SK-N-MC (cell line): Measurements from ENCODE around the gene FAM81B.
"Not testable (repeated sequence)": the region's sequence is repeated elsewhere in the genome, so short reads cannot be mapped to it uniquely, and the experiment has no call there.

Experiments used
- DNase-seq: peaks from one replicate; pipeline ENCODE4 v3.0.0-alpha.2; 2011; ENCODE audit warnings: low read depth, low spot score
- H3K27ac ChIP-seq: fragments of 200-600 bp; sonication (generic); 2 replicates; pipeline ENCODE4 v1.5.1; 2016; ENCODE audit warnings: mixed run types
- H3K36me3 ChIP-seq: fragments of 200-600 bp; sonication (generic); 2 replicates; pipeline ENCODE4 v1.6.1; 2017; ENCODE audit warnings: antibody characterized with exemption, low read length, mixed read lengths; ENCODE audit not compliant: insufficient read depth
- H3K4me3 ChIP-seq: fragments of 200-600 bp; sonication (generic); 2 replicates; pipeline ENCODE4 v1.5.1; 2016
- H3K9ac ChIP-seq: fragments of 200-600 bp; sonication (generic); 2 replicates; pipeline ENCODE4 v1.8.0; 2017; ENCODE audit warnings: mixed run types, mixed read lengths; ENCODE audit not compliant: insufficient read length
- H3K9me3 ChIP-seq: fragments of 200-600 bp; sonication (generic); 2 replicates; pipeline ENCODE4 v1.6.1; 2017; ENCODE audit warnings: low read depth, mild to moderate bottlenecking, antibody characterized with exemption, low read length, moderate library complexity, mixed read lengths
- EZH2 ChIP-seq: fragments of 200-600 bp; sonication (generic); IDR thresholded peaks from one replicate; pipeline ENCODE4 v1.6.1; 2017; ENCODE audit warnings: antibody characterized with exemption
- FOXP2 ChIP-seq: optimal IDR thresholded peaks from 2 replicates; pipeline ENCODE3; 2011; ENCODE audit warnings: mild to moderate bottlenecking, moderate library complexity; ENCODE audit not compliant: insufficient read depth; ENCODE audit errors: extremely low read length, control extremely low read depth
- POLR2AphosphoS5 ChIP-seq: IDR thresholded peaks from 2 replicates; pipeline ENCODE4 v1.6.1; 2012; ENCODE audit warnings: mild to moderate bottlenecking, low read depth, low read length, borderline replicate concordance

The FAM81B gene

GRCh38 chr5:95365302-95366095 lies 25.7 kb upstream of the FAM81B start:
- no peak for DNase-seq
- Histone ChIP-seq H3K4me3 (no peak overlapping the region), H3K9ac (no peak overlapping the region), H3K27ac (no peak overlapping the region), H3K9me3 (no peaks in the 10 kb centered on the region), H3K36me3 (no peaks in the 10 kb centered on the region)
- TF ChIP-seq EZH2 (no peak), POLR2AphosphoS5 (no peak), FOXP2 (no peak)

- TF ChIP-seq EZH2: no peak
- TF ChIP-seq FOXP2: no peak
- no peak for TF ChIP-seq POLR2AphosphoS5
- H3K4me3 ChIP-seq: no peak overlapping the region
- no peak overlapping the region for H3K27ac ChIP-seq
- no peaks in the 10 kb centered on the region for H3K9me3 ChIP-seq
- DNase-seq: no peak
- no peaks in the 10 kb centered on the region for H3K36me3 ChIP-seq
- no peak overlapping the region for H3K9ac ChIP-seq
Measured at GRCh38 chr5:95369782-95370181, 21.4 kb upstream of the FAM81B start.

- TF ChIP-seq FOXP2: no peak
- TF ChIP-seq EZH2: no peak
- TF ChIP-seq POLR2AphosphoS5: no peak
- no peak for DNase-seq
- Histone ChIP-seq H3K27ac (no peak overlapping the region), H3K9ac (no peak overlapping the region), H3K36me3 (no peaks in the 10 kb centered on the region), H3K9me3 (no peaks in the 10 kb centered on the region), H3K4me3 (no peak overlapping the region)
Measured at GRCh38 chr5:95374061-95374460, 17.1 kb upstream of the FAM81B start.

- Histone ChIP-seq H3K36me3 (no peaks in the 10 kb centered on the region), H3K9ac (no peak overlapping the region), H3K9me3 (no peaks in the 10 kb centered on the region), H3K4me3 (no peak overlapping the region), H3K27ac (no peak overlapping the region)
- TF ChIP-seq POLR2AphosphoS5: no peak
- no peak for TF ChIP-seq EZH2
- no peak for TF ChIP-seq FOXP2
- DNase-seq: no peak
Measured at GRCh38 chr5:95375591-95375990, 15.6 kb upstream of the FAM81B start.

- TF ChIP-seq POLR2AphosphoS5 (no peak), FOXP2 (no peak), EZH2 (no peak)
- Histone ChIP-seq H3K4me3 (no peak overlapping the region), H3K9me3 (no peaks in the 10 kb centered on the region), H3K9ac (no peak overlapping the region), H3K27ac (no peak overlapping the region), H3K36me3 (no peaks in the 10 kb centered on the region)
- DNase-seq: no peak
Measured at GRCh38 chr5:95379133-95379532, 12.0 kb upstream of the FAM81B start.

GRCh38 chr5:95380103-95380628 lies 11.0 kb upstream of the FAM81B start:
- TF ChIP-seq EZH2: no peak
- Histone ChIP-seq H3K36me3 (no peaks in the 10 kb centered on the region), H3K9ac (no peak overlapping the region), H3K27ac (no peak overlapping the region), H3K9me3 (no peaks in the 10 kb centered on the region), H3K4me3 (no peak overlapping the region)
- DNase-seq: no peak

GRCh38 chr5:95382801-95383200 lies 8.4 kb upstream of the FAM81B start:
- Histone ChIP-seq H3K27ac (no peak overlapping the region), H3K9ac (no peak overlapping the region), H3K9me3 (no peaks in the 10 kb centered on the region), H3K36me3 (no peaks in the 10 kb centered on the region), H3K4me3 (no peak overlapping the region)
- no peak for TF ChIP-seq FOXP2
- no peak for TF ChIP-seq EZH2
- no peak for TF ChIP-seq POLR2AphosphoS5
- DNase-seq: no peak

GRCh38 chr5:95384485-95385213 lies 6.5 kb upstream of the FAM81B start:
- Histone ChIP-seq H3K9me3 (no peaks in the 10 kb centered on the region), H3K9ac (no peak overlapping the region), H3K4me3 (no peak overlapping the region), H3K27ac (no peak overlapping the region), H3K36me3 (no peaks in the 10 kb centered on the region)
- DNase-seq: no peak
- TF ChIP-seq POLR2AphosphoS5 (no peak), EZH2 (no peak), FOXP2 (no peak)

GRCh38 chr5:95385334-95385733 lies 5.8 kb upstream of the FAM81B start:
- Histone ChIP-seq H3K9ac (no peak overlapping the region), H3K9me3 (no peaks in the 10 kb centered on the region), H3K4me3 (no peak overlapping the region), H3K27ac (no peak overlapping the region), H3K36me3 (no peaks in the 10 kb centered on the region)
- TF ChIP-seq EZH2 (no peak), FOXP2 (no peak), POLR2AphosphoS5 (no peak)
- no peak for DNase-seq

GRCh38 chr5:95391965-95392364 lies 799 bp downstream of the FAM81B start:
- DNase-seq, H3K27ac ChIP-seq, H3K4me3 ChIP-seq, H3K36me3 ChIP-seq, H3K9ac ChIP-seq, H3K9me3 ChIP-seq: not testable (repeated sequence)
